IPS DF 6.9 (cell line): ENCODE measurements around the gene HECTD4.
"Not testable (repeated sequence)": the region's sequence is repeated elsewhere in the genome, so short reads cannot be mapped to it uniquely, and the experiment has no call there.

Experiments
- DNase-seq: peaks from one replicate; pipeline ENCODE4 v3.0.0-alpha.2; 2013; ENCODE audit warnings: low read depth, low spot score
- H3K27ac ChIP-seq: one replicate; pipeline ENCODE4 v1.5.1; 2013; ENCODE audit warnings: low read length, control low read depth
- H3K27me3 ChIP-seq: 2 replicates; pipeline ENCODE4 v1.6.1; 2013; ENCODE audit warnings: mild to moderate bottlenecking, low read length; ENCODE audit not compliant: control insufficient read depth, insufficient read depth
- H3K36me3 ChIP-seq: 2 replicates; pipeline ENCODE4 v1.6.1; 2013; ENCODE audit warnings: low read length; ENCODE audit not compliant: control insufficient read depth, insufficient read depth
- H3K4me1 ChIP-seq: 2 replicates; pipeline ENCODE4 v1.6.1; 2013; ENCODE audit warnings: low read length; ENCODE audit not compliant: control insufficient read depth, insufficient read depth
- H3K4me3 ChIP-seq: 2 replicates; pipeline ENCODE4 v1.5.1; 2013; ENCODE audit warnings: mild to moderate bottlenecking, low read length
- H3K9me3 ChIP-seq: 2 replicates; pipeline ENCODE4 v1.6.1; 2013; ENCODE audit warnings: low read length, inconsistent platforms; ENCODE audit not compliant: control insufficient read depth, insufficient read depth
- WGBS: extraction: QIAGEN DNeasy Blood & Tissue Kit; methylation state at CpG from one replicate; pipeline ENCODE4 v1.1.7; 2013; ENCODE audit warnings: mixed read lengths, missing lambda C conversion rate; ENCODE audit not compliant: insufficient read length, insufficient coverage; 5-methylcytosine and 5-hydroxymethylcytosine counted together

HECTD4 gene

GRCh38 chr12:112406519-112407488, 24.6 kb upstream of the HECTD4 start:
- H3K36me3 ChIP-seq = peaks cover 31% of the 10 kb centered on the region; the same call in 1 of the 2 replicates
- no peaks in the 10 kb centered on the region for H3K4me1 ChIP-seq
- no peaks in the 10 kb centered on the region for H3K27me3 ChIP-seq
- no peaks in the 10 kb centered on the region for H3K9me3 ChIP-seq
- DNase-seq = no peak
- no peak overlapping the region for H3K27ac ChIP-seq
- no CpG with 5 or more reads among the region's 11 CpGs for WGBS
- H3K4me3 ChIP-seq = no peak overlapping the region

GRCh38 chr12:112401903-112402498, 19.8 kb upstream of the HECTD4 start:
- no CpG with 5 or more reads among the region's 5 CpGs for WGBS
- Histone ChIP-seq H3K27ac (no peak overlapping the region), H3K4me1 (no peaks in the 10 kb centered on the region), H3K4me3 (no peak overlapping the region), H3K27me3 (no peaks in the 10 kb centered on the region), H3K36me3 (peaks cover 21% of the 10 kb centered on the region; the same call in 1 of the 2 replicates), H3K9me3 (no peaks in the 10 kb centered on the region)
- DNase-seq = no peak

- Histone ChIP-seq H3K27me3 (no peaks in the 10 kb centered on the region), H3K4me3 (no peak overlapping the region), H3K4me1 (no peaks in the 10 kb centered on the region), H3K36me3 (peaks cover 13% of the 10 kb centered on the region; the same call in 1 of the 2 replicates), H3K27ac (no peak overlapping the region), H3K9me3 (no peaks in the 10 kb centered on the region)
- WGBS = no CpG with 5 or more reads among the region's 5 CpGs
- no peak for DNase-seq
Measured at GRCh38 chr12:112401054-112401453, 18.8 kb upstream of the HECTD4 start.

- Histone ChIP-seq H3K4me1 (no peaks in the 10 kb centered on the region), H3K27me3 (no peaks in the 10 kb centered on the region), H3K4me3 (no peak overlapping the region), H3K27ac (no peak overlapping the region), H3K9me3 (no peaks in the 10 kb centered on the region), H3K36me3 (no peaks in the 10 kb centered on the region)
- WGBS = no CpG with 5 or more reads among the region's 1 CpG
- no peak for DNase-seq
Measured at GRCh38 chr12:112393328-112393727, 11.1 kb upstream of the HECTD4 start.

DNA sequence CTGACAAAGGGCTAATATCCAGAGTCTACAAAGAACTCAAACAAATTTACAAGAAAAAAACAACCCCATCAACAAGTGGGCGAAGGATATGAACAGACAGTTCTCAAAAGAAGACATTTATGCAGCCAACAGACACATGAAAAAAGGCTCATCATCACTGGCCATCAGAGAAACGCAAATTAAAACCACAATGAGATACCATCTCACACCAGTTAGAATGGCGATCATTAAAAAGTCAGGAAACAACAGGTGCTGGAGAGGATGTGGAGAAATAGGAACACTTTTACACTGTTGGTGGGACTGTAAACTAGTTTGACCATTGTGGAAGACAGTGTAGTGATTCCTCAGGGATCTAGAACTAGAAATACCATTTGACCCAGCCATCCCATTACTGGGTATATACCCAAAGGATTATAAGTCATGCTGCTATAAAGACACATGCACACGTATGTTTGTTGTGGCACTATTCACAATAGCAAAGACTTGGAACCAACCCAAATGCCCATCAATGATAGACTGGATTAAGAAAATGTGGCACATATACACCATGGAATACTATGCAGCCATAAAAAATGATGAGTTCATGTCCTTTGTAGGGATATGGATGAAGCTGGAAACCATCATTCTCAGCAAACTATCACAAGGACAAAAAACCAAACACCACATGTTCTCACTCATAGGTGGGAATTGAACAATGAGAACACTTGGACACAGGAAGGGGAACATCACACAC, 7.9 kb upstream of the HECTD4 start:
- H3K36me3 ChIP-seq, H3K27ac ChIP-seq, H3K4me3 ChIP-seq, DNase-seq, H3K27me3 ChIP-seq, H3K4me1 ChIP-seq, H3K9me3 ChIP-seq: not testable (repeated sequence)
- WGBS = no CpG with 5 or more reads among the region's 4 CpGs

DNA sequence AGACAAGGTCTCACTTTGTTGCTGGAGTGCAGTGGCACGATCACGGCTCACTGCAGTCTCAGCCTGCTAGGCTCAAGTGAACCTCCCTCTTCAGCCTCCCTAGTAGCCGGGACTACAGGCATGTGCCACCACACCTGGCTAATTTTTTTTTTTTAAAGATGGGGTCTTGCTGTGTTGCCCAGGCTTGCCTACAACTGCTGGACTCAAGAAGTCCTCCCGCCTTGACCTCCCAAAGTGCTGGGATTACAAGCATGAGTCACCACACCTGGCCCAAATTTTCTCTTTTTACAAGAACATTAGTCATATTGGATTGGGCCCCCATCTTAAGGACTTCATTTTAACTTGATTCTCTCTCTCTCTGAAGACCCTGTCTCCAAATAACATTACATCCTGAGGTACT, 7.0 kb upstream of the HECTD4 start:
- no peak for DNase-seq
- Histone ChIP-seq H3K4me3 (no peak overlapping the region), H3K9me3 (no peaks in the 10 kb centered on the region), H3K4me1 (no peaks in the 10 kb centered on the region), H3K36me3 (no peaks in the 10 kb centered on the region), H3K27me3 (no peaks in the 10 kb centered on the region), H3K27ac (no peak overlapping the region)
- no CpG with 5 or more reads among the region's 4 CpGs for WGBS

GRCh38 chr12:112386726-112387125, 4.5 kb upstream of the HECTD4 start:
- Histone ChIP-seq H3K27me3 (no peaks in the 10 kb centered on the region), H3K4me3 (no peak overlapping the region), H3K27ac (no peak overlapping the region), H3K9me3 (no peaks in the 10 kb centered on the region), H3K4me1 (no peaks in the 10 kb centered on the region), H3K36me3 (no peaks in the 10 kb centered on the region)
- no CpG with 5 or more reads among the region's 3 CpGs for WGBS
- no peak for DNase-seq

DNA sequence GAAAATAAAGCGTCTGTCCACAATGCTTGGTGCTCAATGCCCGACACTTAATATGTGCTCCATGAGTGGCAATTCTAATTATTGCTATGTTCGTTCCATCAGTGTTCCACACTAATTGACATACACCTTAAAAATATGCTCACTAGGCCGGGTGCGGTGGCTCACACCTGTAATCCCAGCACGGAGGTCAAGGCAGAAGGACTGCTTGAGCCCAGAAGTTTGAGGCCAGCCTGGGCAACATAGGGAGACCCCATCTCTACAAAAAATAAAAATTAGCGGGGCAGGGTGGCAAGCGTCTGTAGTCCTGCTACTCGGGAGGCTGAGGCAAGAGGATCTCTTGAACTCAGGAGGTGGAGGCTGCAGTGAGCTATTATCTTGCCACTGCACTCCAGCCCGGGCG, 635 bp upstream of the HECTD4 start:
- no peak for DNase-seq
- no CpG with 5 or more reads among the region's 11 CpGs for WGBS
- Histone ChIP-seq H3K9me3 (no peaks in the 10 kb centered on the region), H3K27ac (no peak overlapping the region), H3K4me1 (peaks cover 3% of the 10 kb centered on the region), H3K27me3 (no peaks in the 10 kb centered on the region), H3K4me3 (no peak overlapping the region), H3K36me3 (no peaks in the 10 kb centered on the region)

GRCh38 chr12:112381406-112381882, 787 bp downstream of the HECTD4 start:
- no CpG with 5 or more reads among the region's 33 CpGs for WGBS
- Histone ChIP-seq H3K4me1 (peaks cover 3% of the 10 kb centered on the region), H3K4me3 (peak overlapping the region; percentile 85), H3K27me3 (no peaks in the 10 kb centered on the region), H3K9me3 (no peaks in the 10 kb centered on the region), H3K36me3 (no peaks in the 10 kb centered on the region), H3K27ac (no peak overlapping the region)
- DNase-seq = no peak

- Histone ChIP-seq H3K4me1 (peaks cover 3% of the 10 kb centered on the region), H3K27ac (no peak overlapping the region), H3K4me3 (peak overlapping the region; percentile 85; the same call in 1 of the 2 replicates), H3K9me3 (no peaks in the 10 kb centered on the region), H3K36me3 (no peaks in the 10 kb centered on the region), H3K27me3 (no peaks in the 10 kb centered on the region)
- WGBS = no CpG with 5 or more reads among the region's 34 CpGs
- no peak for DNase-seq
Measured at GRCh38 chr12:112380663-112381405, 1.4 kb downstream of the HECTD4 start.
